ENCODE results near the gene NOVA2.

GRCh38 chr19:45908956-45909355 is 64.7 kb downstream of the NOVA2 start:
- no peak for TF ChIP-seq CTCF (IDR thresholded peaks at IDR 0.05)
- TF ChIP-seq POLR2A (IDR thresholded peaks at IDR 0.05): no peak
- TF ChIP-seq EP300 (IDR thresholded peaks at IDR 0.05): no peak
- TF ChIP-seq POLR2AphosphoS5 (IDR thresholded peaks at IDR 0.05): no peak
